Caco-2 (cell line): ENCODE results near the gene ANAPC1. TPM values are rescaled to one million over a fixed set of nuclear protein-coding genes. Genes with fewer than 3 reads are reported as not detected.
"Not testable (repeated sequence)": the region's sequence is repeated elsewhere in the genome, so short reads cannot be mapped to it uniquely, and the experiment has no call there.

Source experiments
- BruUV-seq: library from RNA; stranded (reverse); fragments of 400-500 nt; replicated peaks from 2 replicates; lab custom pipeline; 2021; lab: Mats Ljungman, UMichigan
- CTCF ChIA-PET: fragments of 300-600 bp; sonication (Branson Sonifier 250); formaldehyde crosslinking; loops from one replicate; lab custom pipeline; 2022; ENCODE audit warnings: antibody characterized with exemption; lab: Charles Lee
- POLR2A ChIA-PET: fragments of 300-600 bp; sonication (Branson Sonifier 250); formaldehyde crosslinking; loops from one replicate; lab custom pipeline; 2022; ENCODE audit warnings: antibody characterized with exemption; lab: Charles Lee
- DNase-seq, 2 experiments: peaks; one replicate each; pipeline versions ENCODE4 v3.0.0 to v3.0.0-alpha.2; 2020 to 2022
- H3K27me3 ChIP-seq: replicated peaks from 2 replicates; pipeline ENCODE4 v1.6.0; 2011; ENCODE audit warnings: low read length; ENCODE audit not compliant: control insufficient read depth, insufficient read depth
- H3K36me3 ChIP-seq: 2 replicates; pipeline ENCODE4 v1.5.1; 2011; ENCODE audit warnings: low read length; ENCODE audit not compliant: control insufficient read depth, insufficient read depth
- H3K4me1 ChIP-seq: fragments of 250-450 bp; sonication (Bioruptor Pico); 2 replicates; pipeline ENCODE4 v1.5.1; 2020; ENCODE audit warnings: mild to moderate bottlenecking
- H3K4me3 ChIP-seq: 2 replicates; pipeline ENCODE4 v1.5.1; 2011; ENCODE audit warnings: low read depth, mild to moderate bottlenecking, control low read depth, low read length
- H3K9me3 ChIP-seq: fragments of 250-450 bp; sonication (Bioruptor Pico); 2 replicates; pipeline ENCODE4 v1.5.1; 2020; ENCODE audit warnings: mild to moderate bottlenecking, moderate library complexity
- H3K27ac Mint-ChIP-seq: one replicate; pipeline ENCODE4 v1.8.0; 2022; ENCODE audit warnings: mixed read lengths; ENCODE audit not compliant: unreplicated experiment
- H3K27me3 Mint-ChIP-seq: one replicate; pipeline ENCODE4 v1.8.0; 2022; ENCODE audit warnings: mixed read lengths; ENCODE audit not compliant: insufficient read depth, unreplicated experiment
- H3K36me3 Mint-ChIP-seq: one replicate; pipeline ENCODE4 v1.8.0; 2022; ENCODE audit warnings: mild to moderate bottlenecking, mixed read lengths; ENCODE audit not compliant: insufficient read depth, unreplicated experiment
- H3K4me1 Mint-ChIP-seq: one replicate; pipeline ENCODE4 v1.8.0; 2022; ENCODE audit warnings: low read depth, mixed read lengths; ENCODE audit not compliant: unreplicated experiment
- H3K4me3 Mint-ChIP-seq: one replicate; pipeline ENCODE4 v1.8.0; 2022; ENCODE audit warnings: mild to moderate bottlenecking, moderate library complexity, mixed read lengths; ENCODE audit not compliant: unreplicated experiment
- H3K9me3 Mint-ChIP-seq: one replicate; pipeline ENCODE4 v1.8.0; 2022; ENCODE audit warnings: mixed read lengths; ENCODE audit not compliant: unreplicated experiment
- intact Hi-C: fragments of 100-400 bp; cut with micrococcal nuclease; formaldehyde crosslinking; loops from one replicate; pipeline ENCODE4 v1.10.0; 2022; ENCODE audit not compliant: unreplicated experiment
- total RNA-seq: library from RNA; stranded (reverse); gene quantifications from 2 replicates; pipeline ENCODE4 v1.2.3, GENCODE V29; 2022

ANAPC1 gene
- total RNA-seq, 1 experiment from 2014 or later, result 97.2 TPM

DNA sequence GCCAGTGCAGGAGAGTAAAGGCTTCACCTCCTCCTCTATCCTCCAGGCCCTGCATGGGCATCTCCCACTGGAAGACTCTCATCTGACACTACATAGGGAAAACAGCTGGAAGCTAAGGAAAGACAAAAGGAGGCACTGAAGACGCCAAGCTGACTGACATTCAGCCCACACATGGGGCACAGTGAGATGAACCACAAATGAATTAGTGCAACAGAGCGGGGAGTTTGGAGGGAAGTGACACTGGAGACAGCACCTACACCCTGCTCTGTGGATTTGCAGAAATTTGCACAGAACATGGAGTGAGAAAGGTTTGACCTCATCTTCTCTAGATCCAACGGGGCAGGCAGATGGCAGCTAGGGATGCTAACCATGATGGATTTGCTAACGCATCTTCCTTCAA is 119.8 kb downstream of the ANAPC1 start:
- DNase-seq, H3K36me3 ChIP-seq, CTCF ChIA-PET, H3K4me1 ChIP-seq, H3K27me3 ChIP-seq, H3K4me1 Mint-ChIP-seq, POLR2A ChIA-PET, H3K27ac Mint-ChIP-seq, H3K4me3 ChIP-seq, H3K9me3 ChIP-seq, intact Hi-C loops, BruUV-seq, H3K27me3 Mint-ChIP-seq, H3K4me3 Mint-ChIP-seq, H3K9me3 Mint-ChIP-seq: not testable (repeated sequence)
- H3K36me3 Mint-ChIP-seq, result peaks cover 10% of the 10 kb centered on the region

DNA sequence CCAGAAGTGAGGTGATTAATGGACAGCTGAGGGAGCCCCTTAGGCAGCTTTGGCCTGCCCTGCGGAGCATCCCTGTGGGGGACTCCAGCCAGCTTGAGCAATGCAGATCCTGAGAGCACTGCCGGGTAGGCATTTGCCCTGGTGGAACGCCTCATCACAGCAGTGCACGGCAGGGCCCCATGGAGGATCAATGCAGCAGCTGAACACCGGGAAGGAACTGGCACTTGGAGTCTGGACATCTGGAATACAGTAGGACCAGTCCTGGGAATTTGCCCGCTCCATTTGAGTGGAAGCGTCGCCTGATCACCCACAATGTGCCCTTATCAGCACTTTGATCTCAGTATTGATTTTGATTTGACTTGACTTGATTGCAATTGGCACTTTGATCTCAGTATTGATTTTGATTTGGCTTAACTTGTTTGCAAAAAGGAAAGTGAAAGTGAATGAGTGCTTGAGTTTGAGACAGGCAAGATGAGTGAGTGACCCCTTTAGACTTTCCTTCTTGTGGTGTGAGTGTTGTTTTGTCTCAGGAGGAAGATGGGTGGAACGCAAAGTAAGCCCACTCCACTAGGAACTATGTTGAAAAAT is 123.2 kb downstream of the ANAPC1 start:
- BruUV-seq, POLR2A ChIA-PET, H3K4me1 ChIP-seq, intact Hi-C loops, DNase-seq, H3K27me3 Mint-ChIP-seq, H3K36me3 ChIP-seq, H3K27ac Mint-ChIP-seq, CTCF ChIA-PET, H3K4me1 Mint-ChIP-seq, H3K4me3 ChIP-seq, H3K27me3 ChIP-seq, H3K9me3 Mint-ChIP-seq, H3K9me3 ChIP-seq, H3K4me3 Mint-ChIP-seq: not testable (repeated sequence)
- peaks cover 10% of the 10 kb centered on the region for H3K36me3 Mint-ChIP-seq

DNA sequence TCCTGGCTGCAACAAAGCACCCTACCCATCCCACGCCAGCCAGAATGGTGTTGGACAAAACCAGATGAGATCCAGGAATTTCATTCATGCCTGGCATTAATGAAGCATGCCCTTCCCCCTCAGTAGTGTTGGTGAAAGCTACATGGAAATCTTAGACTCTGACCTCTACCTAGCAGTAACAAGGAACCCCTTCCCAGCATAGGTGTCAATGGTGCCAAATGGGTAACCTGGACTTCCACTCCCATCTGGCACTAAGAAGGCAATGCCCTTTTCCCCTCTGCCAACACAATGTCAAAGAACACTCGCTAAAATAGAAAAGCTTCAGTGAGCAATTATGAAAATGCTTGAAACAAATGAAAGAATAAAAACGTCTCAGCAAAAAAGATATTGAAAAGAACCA is 131.5 kb downstream of the ANAPC1 start:
- H3K9me3 ChIP-seq, H3K4me3 ChIP-seq, H3K36me3 Mint-ChIP-seq, POLR2A ChIA-PET, H3K27me3 Mint-ChIP-seq, CTCF ChIA-PET, H3K4me1 Mint-ChIP-seq, H3K9me3 Mint-ChIP-seq, H3K4me1 ChIP-seq, intact Hi-C loops, BruUV-seq, H3K36me3 ChIP-seq, H3K27ac Mint-ChIP-seq, H3K4me3 Mint-ChIP-seq, DNase-seq, H3K27me3 ChIP-seq: not testable (repeated sequence)

DNA sequence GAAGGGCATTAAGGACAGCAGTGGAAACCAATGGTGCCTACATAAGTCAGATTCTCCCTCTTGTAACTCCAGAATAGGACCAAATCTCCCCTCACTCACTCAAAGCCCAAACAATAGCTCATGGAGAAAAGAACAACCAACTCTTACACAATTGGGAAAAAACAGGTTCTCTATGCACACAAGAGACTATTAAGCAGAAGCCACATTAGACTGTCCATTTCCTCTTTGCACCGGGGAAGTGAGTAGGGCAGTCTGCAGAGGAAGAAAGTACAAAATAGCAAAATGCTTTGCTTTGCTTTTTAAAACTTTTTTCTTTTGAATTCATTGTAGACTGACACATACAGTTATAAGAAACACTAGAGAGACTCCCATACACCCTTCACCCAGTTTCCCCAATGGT is 133.4 kb downstream of the ANAPC1 start:
- POLR2A ChIA-PET, DNase-seq, H3K4me3 ChIP-seq, H3K27me3 ChIP-seq, BruUV-seq, H3K27ac Mint-ChIP-seq, H3K4me1 Mint-ChIP-seq, intact Hi-C loops, H3K4me1 ChIP-seq, H3K9me3 ChIP-seq, H3K36me3 ChIP-seq, H3K27me3 Mint-ChIP-seq, H3K36me3 Mint-ChIP-seq, H3K9me3 Mint-ChIP-seq, CTCF ChIA-PET, H3K4me3 Mint-ChIP-seq: not testable (repeated sequence)

DNA sequence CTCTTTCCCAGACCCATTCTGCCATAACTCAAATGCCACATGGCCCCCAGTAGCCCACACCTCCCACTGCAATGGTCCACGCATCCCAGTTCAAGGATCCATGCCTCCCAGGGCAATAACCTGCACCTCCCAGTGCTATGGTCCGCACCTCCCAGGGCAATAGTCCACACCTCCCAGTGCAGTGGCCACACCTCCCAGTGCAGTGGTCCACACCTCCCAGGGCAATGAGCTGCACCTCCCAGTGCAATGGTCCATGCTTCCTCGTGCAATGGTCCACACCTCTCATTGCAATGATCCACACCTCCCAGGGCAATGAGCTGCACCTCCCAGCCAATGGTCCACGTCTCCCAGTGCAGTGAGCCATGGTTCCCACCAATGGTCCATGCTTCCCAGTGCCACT is 135.6 kb downstream of the ANAPC1 start:
- H3K9me3 Mint-ChIP-seq, H3K27me3 ChIP-seq, H3K27me3 Mint-ChIP-seq, H3K27ac Mint-ChIP-seq, CTCF ChIA-PET, H3K9me3 ChIP-seq, H3K4me1 Mint-ChIP-seq, H3K4me3 ChIP-seq, H3K4me3 Mint-ChIP-seq, DNase-seq, POLR2A ChIA-PET, H3K4me1 ChIP-seq, H3K36me3 ChIP-seq, BruUV-seq, H3K36me3 Mint-ChIP-seq, intact Hi-C loops: not testable (repeated sequence)
